Kidney epithelial cell (primary cell): ENCODE measurements around the gene UBR2. TPM values are rescaled to one million over a fixed set of nuclear protein-coding genes. Genes with fewer than 3 reads are reported as not detected.

Experiments
- DNase-seq: peaks from one replicate; pipeline ENCODE4 v3.0.0-alpha.2; 2010; ENCODE audit warnings: low read depth
- H3K27me3 ChIP-seq: 2 replicates; pipeline ENCODE4 v1.6.0; 2011; ENCODE audit warnings: low read length; ENCODE audit not compliant: control insufficient read depth, insufficient read depth
- H3K36me3 ChIP-seq: 2 replicates; pipeline ENCODE4 v1.5.1; 2011; ENCODE audit warnings: low read length; ENCODE audit not compliant: control insufficient read depth, insufficient read depth
- H3K4me3 ChIP-seq: 2 replicates; pipeline ENCODE4 v1.5.1; 2011; ENCODE audit warnings: low read depth, mild to moderate bottlenecking, control low read depth, low read length
- total RNA-seq: library from RNA; depleted of rRNA; stranded (reverse); fragments of >200 nt; gene quantifications from 2 replicates; pipeline ENCODE4 v1.2.3, GENCODE V29; 2015
- TF ChIP-seq, protein P1 (sequence below): IDR thresholded peaks from 2 replicates; pipeline ENCODE4 v1.5.1; 2011; ENCODE audit warnings: mild to moderate bottlenecking, moderate library complexity, low read length, control low read depth, inconsistent platforms; ENCODE audit not compliant: insufficient read depth, poor library complexity, severe bottlenecking

The UBR2 gene
- total RNA-seq, 1 donor from 2014 or later = 13.1 TPM

DNA sequence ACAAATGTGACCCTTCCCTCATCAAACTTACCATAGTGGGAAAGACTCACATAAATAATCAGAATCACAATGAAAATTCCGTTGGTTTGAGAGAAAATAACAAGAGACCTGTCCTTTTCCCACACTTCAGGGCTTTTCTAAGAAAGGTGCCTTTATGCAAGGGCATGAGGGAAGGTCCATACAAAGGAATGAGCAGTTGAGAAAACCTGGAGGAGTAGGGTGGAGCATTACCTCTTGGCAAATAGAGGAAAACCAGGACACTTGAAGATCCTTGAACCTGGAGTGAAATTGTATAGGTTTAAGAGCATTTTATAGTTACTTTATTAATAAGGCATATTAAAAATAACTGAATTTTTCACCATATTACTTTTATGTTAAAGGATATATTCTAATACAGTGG is 54.3 kb downstream of the UBR2 start:
- no peaks in the 10 kb centered on the region for H3K27me3 ChIP-seq
- no peak for DNase-seq
- H3K4me3 ChIP-seq = no peak overlapping the region
- no peaks in the 10 kb centered on the region for H3K36me3 ChIP-seq
- TF ChIP-seq, protein P1, sequence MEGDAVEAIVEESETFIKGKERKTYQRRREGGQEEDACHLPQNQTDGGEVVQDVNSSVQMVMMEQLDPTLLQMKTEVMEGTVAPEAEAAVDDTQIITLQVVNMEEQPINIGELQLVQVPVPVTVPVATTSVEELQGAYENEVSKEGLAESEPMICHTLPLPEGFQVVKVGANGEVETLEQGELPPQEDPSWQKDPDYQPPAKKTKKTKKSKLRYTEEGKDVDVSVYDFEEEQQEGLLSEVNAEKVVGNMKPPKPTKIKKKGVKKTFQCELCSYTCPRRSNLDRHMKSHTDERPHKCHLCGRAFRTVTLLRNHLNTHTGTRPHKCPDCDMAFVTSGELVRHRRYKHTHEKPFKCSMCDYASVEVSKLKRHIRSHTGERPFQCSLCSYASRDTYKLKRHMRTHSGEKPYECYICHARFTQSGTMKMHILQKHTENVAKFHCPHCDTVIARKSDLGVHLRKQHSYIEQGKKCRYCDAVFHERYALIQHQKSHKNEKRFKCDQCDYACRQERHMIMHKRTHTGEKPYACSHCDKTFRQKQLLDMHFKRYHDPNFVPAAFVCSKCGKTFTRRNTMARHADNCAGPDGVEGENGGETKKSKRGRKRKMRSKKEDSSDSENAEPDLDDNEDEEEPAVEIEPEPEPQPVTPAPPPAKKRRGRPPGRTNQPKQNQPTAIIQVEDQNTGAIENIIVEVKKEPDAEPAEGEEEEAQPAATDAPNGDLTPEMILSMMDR = no peak

DNA sequence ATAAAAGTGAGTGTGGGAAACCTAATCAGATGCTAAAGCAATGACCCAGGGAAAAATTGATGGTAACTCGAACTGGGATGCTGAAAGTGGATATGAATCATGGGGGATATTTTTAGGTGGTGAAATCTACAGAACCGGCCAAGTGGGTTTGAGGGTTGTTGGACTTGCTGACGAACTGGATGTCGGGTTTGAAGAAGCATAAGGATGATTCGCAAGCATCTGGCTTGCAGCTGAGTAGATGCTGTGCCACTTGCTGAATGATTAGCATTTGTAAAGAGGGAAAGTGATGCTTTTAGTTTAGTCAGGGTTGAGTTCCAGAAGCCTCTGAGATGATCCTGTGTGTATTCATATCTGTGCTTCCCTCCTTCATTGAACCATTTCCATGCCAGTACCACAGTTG is 54.9 kb downstream of the UBR2 start:
- Histone ChIP-seq H3K36me3 (no peaks in the 10 kb centered on the region), H3K4me3 (no peak overlapping the region), H3K27me3 (no peaks in the 10 kb centered on the region)
- TF ChIP-seq, protein P1 = no peak
- DNase-seq = no peak

- Histone ChIP-seq H3K27me3 (no peaks in the 10 kb centered on the region), H3K36me3 (no peaks in the 10 kb centered on the region), H3K4me3 (no peak overlapping the region)
- TF ChIP-seq, protein P1 = no peak
- no peak for DNase-seq
Observed at GRCh38 chr6:42619963-42620362, 56.1 kb downstream of the UBR2 start.

DNA sequence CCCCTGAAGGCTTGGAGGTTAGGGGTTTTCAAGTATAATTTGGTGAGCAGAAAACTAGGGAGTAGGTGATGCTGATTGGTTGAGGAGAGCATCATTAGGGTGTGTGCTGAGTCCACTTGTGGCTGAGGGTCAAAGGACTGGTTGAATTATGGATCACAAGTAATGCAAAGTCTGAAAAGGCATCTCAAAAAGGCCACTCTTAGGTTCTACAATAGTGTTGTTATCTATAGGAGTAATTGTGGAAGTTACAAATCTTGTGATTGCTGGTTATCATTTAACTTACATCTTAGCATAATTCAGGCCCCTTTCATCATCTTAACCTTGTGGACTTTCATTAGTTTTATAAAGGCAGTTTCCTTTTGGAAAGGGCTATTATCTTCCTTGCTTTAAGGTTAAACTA is 60.8 kb downstream of the UBR2 start:
- TF ChIP-seq, protein P1 = no peak
- H3K27me3 ChIP-seq = no peaks in the 10 kb centered on the region
- no peak overlapping the region for H3K4me3 ChIP-seq
- no peak for DNase-seq
- no peaks in the 10 kb centered on the region for H3K36me3 ChIP-seq

DNA sequence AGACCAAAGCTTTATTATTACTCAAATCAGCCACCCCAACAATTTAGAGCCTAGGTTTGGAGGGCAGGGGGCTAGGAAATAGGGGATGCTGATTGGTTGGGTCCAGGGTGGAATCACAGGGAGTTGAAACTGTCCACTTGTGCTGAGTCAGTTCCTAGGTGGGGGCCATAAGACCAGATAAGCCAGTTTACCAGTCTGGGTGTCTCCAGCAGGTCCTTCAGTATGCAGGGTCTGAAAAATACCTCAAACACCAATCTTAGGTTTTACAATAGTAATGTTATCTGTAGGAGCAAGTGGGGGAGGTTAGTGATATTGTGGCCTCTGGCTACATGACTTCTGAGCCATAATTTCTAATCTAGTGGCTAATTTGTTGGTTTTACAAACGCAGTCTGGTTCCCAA is 63.2 kb downstream of the UBR2 start:
- no peaks in the 10 kb centered on the region for H3K27me3 ChIP-seq
- H3K36me3 ChIP-seq = no peaks in the 10 kb centered on the region
- TF ChIP-seq, protein P1 = no peak
- H3K4me3 ChIP-seq = no peak overlapping the region
- DNase-seq = no peak

GRCh38 chr6:42627674-42628073 is 63.8 kb downstream of the UBR2 start:
- no peaks in the 10 kb centered on the region for H3K36me3 ChIP-seq
- TF ChIP-seq, protein P1 = no peak
- H3K27me3 ChIP-seq = no peaks in the 10 kb centered on the region
- DNase-seq = no peak
- no peak overlapping the region for H3K4me3 ChIP-seq
